GM23338 (cell line): Measurements from ENCODE around the gene CHCHD6. TPM values are rescaled to one million over a fixed set of nuclear protein-coding genes. Genes with fewer than 3 reads are reported as not detected.

Experiments used
- ATAC-seq: fragments of 200-7000 bp; cut with Tn5 transposase; 3 replicates; pipeline ENCODE4 v1.9.1; 2020
- DNase-seq: peaks from one replicate; pipeline ENCODE4 v3.0.0-alpha.2; 2015; ENCODE audit warnings: low spot score
- H2AFZ ChIP-seq: fragments of 200-600 bp; sonication (generic); 2 replicates; pipeline ENCODE4 v1.8.0; 2016; ENCODE audit warnings: antibody characterized with exemption, mild to moderate bottlenecking, moderate library complexity
- H3F3A ChIP-seq: fragments of 200-600 bp; sonication (generic); replicated peaks from 2 replicates; pipeline ENCODE4 v1.8.0; 2017; ENCODE audit warnings: antibody characterized with exemption, mixed run types, low read depth
- H3K27ac ChIP-seq: fragments of 200-600 bp; sonication (generic); 2 replicates; pipeline ENCODE4 v1.6.1; 2016; ENCODE audit warnings: low read depth
- H3K27me3 ChIP-seq: fragments of 200-600 bp; sonication (generic); 2 replicates; pipeline ENCODE4 v1.8.0; 2016; ENCODE audit warnings: mild to moderate bottlenecking, mixed run types, moderate library complexity; ENCODE audit not compliant: insufficient read depth
- H3K36me3 ChIP-seq: fragments of 200-600 bp; sonication (generic); 2 replicates; pipeline ENCODE4 v1.8.0; 2016; ENCODE audit warnings: mild to moderate bottlenecking; ENCODE audit not compliant: insufficient read depth
- H3K4me1 ChIP-seq: fragments of 200-600 bp; sonication (generic); 2 replicates; pipeline ENCODE4 v1.8.0; 2016; ENCODE audit warnings: mild to moderate bottlenecking, moderate library complexity; ENCODE audit not compliant: insufficient read depth
- H3K4me2 ChIP-seq: fragments of 200-600 bp; sonication (generic); 2 replicates; pipeline ENCODE4 v1.7.1; 2017; ENCODE audit warnings: mixed run types
- H3K4me3 ChIP-seq: fragments of 200-600 bp; sonication (generic); 2 replicates; pipeline ENCODE4 v1.6.1; 2016; ENCODE audit warnings: mixed run types
- H3K79me2 ChIP-seq: fragments of 200-600 bp; sonication (generic); replicated peaks from 2 replicates; pipeline ENCODE4 v1.8.0; 2017; ENCODE audit warnings: mild to moderate bottlenecking; ENCODE audit not compliant: insufficient read depth
- H3K9me2 ChIP-seq: fragments of 200-600 bp; sonication (generic); 2 replicates; pipeline ENCODE4 v1.8.0; 2017; ENCODE audit not compliant: insufficient read depth
- H4K20me1 ChIP-seq: fragments of 200-600 bp; sonication (generic); replicated peaks from 2 replicates; pipeline ENCODE4 v1.8.0; 2017; ENCODE audit warnings: mild to moderate bottlenecking; ENCODE audit not compliant: insufficient read depth
- H3K27ac Mint-ChIP-seq: 2 replicates; pipeline ENCODE4 v1.8.0; 2020; ENCODE audit warnings: inconsistent platforms, mild to moderate bottlenecking, moderate library complexity, mixed read lengths
- H3K27me3 Mint-ChIP-seq: 3 replicates; pipeline ENCODE4 v1.8.0; 2022; ENCODE audit warnings: low read depth, mild to moderate bottlenecking, moderate library complexity, mixed read lengths, inconsistent platforms; ENCODE audit not compliant: insufficient read depth, poor library complexity
- H3K36me3 Mint-ChIP-seq: 3 replicates; pipeline ENCODE4 v1.8.0; 2021; ENCODE audit warnings: low read depth, mild to moderate bottlenecking, inconsistent platforms, moderate library complexity, mixed read lengths
- H3K4me1 Mint-ChIP-seq: 3 replicates; pipeline ENCODE4 v1.8.0; 2020; ENCODE audit warnings: mild to moderate bottlenecking, inconsistent platforms, mixed read lengths
- H3K4me3 Mint-ChIP-seq: 3 replicates; pipeline ENCODE4 v1.8.0; 2021; ENCODE audit warnings: moderate library complexity, mild to moderate bottlenecking, inconsistent platforms, mixed read lengths
- H3K9me3 Mint-ChIP-seq: 3 replicates; pipeline ENCODE4 v1.8.0; 2020; ENCODE audit warnings: moderate library complexity, mild to moderate bottlenecking, inconsistent platforms, mixed read lengths
- CREB1 ChIP-seq: fragments of 250-450 bp; sonication (Bioruptor Pico); IDR thresholded peaks from 2 replicates; pipeline ENCODE4 v1.5.0; 2020; ENCODE audit warnings: low read depth, mild to moderate bottlenecking, moderate library complexity
- CTCF ChIP-seq, 2 experiments: fragments of 200-600 bp in 1 of 2; sonication (generic) in 1 of 2; conservative IDR thresholded peaks; 2 replicates each; pipeline versions ENCODE4 v1.5.1 to v1.6.1; 2016 to 2017; ENCODE audit warnings: antibody characterized with exemption in 2 of 2, low read depth in 2 of 2, mild to moderate bottlenecking in 2 of 2, moderate library complexity in 1 of 2
- ETS1 ChIP-seq: IDR thresholded peaks from 2 replicates; pipeline ENCODE4 v1.6.1; 2016; ENCODE audit warnings: antibody characterized with exemption
- EZH2 ChIP-seq: fragments of 200-600 bp; sonication (generic); IDR thresholded peaks from one replicate; pipeline ENCODE4 v1.8.0; 2017; ENCODE audit warnings: antibody characterized with exemption, mild to moderate bottlenecking, low read depth; ENCODE audit not compliant: unreplicated experiment
- EZH2phosphoT487 ChIP-seq: fragments of 200-600 bp; sonication (generic); IDR thresholded peaks from one replicate; pipeline ENCODE4 v1.8.1; 2018; ENCODE audit warnings: antibody characterized with exemption; ENCODE audit not compliant: unreplicated experiment
- JUNB ChIP-seq: IDR thresholded peaks from one replicate; pipeline ENCODE4 v1.6.1; 2016; ENCODE audit warnings: antibody characterized with exemption; ENCODE audit not compliant: unreplicated experiment
- NANOG ChIP-seq: IDR thresholded peaks from 2 replicates; pipeline ENCODE4 v1.6.1; 2016; ENCODE audit warnings: antibody characterized with exemption, borderline replicate concordance
- POLR2AphosphoS5 ChIP-seq: IDR thresholded peaks from 2 replicates; pipeline ENCODE4 v1.6.1; 2016; ENCODE audit warnings: antibody characterized with exemption, low read depth
- REST ChIP-seq: IDR thresholded peaks from one replicate; pipeline ENCODE4 v1.6.1; 2018; ENCODE audit warnings: antibody characterized with exemption; ENCODE audit not compliant: unreplicated experiment
- STAT1 ChIP-seq: IDR thresholded peaks from one replicate; pipeline ENCODE4 v1.6.1; 2016; ENCODE audit warnings: antibody characterized with exemption; ENCODE audit not compliant: unreplicated experiment
- ZNF114 ChIP-seq: fragments of 250-450 bp; sonication (Bioruptor Pico); IDR thresholded peaks from 2 replicates; pipeline ENCODE4 v1.5.0; 2020; ENCODE audit warnings: mild to moderate bottlenecking, moderate library complexity
- ZNF331 ChIP-seq: fragments of 250-450 bp; sonication (Bioruptor Pico); IDR thresholded peaks from 2 replicates; pipeline ENCODE4 v1.5.0; 2020; ENCODE audit warnings: low read depth, mild to moderate bottlenecking, moderate library complexity
- ZNF462 ChIP-seq: fragments of 250-450 bp; sonication (Bioruptor Pico); IDR thresholded peaks from 2 replicates; pipeline ENCODE4 v1.5.0; 2020; ENCODE audit warnings: mild to moderate bottlenecking, moderate library complexity
- polyA plus RNA-seq: library from polyadenylated mRNA; unstranded; fragments of >200 nt; fragmentation: Nextera tagmentation; extraction: Ambion mirVana; gene quantifications from 2 replicates; pipeline ENCODE4 v1.2.1, GENCODE V29; 2016
- total RNA-seq: library from RNA; depleted of rRNA; stranded (reverse); fragments of >200 nt; shearing (Covaris generic); gene quantifications from 2 replicates; pipeline ENCODE4 v1.2.3, GENCODE V29; 2014

The CHCHD6 gene
- total and polyA plus RNA-seq, 2 experiments from 2014 or later: 28.8 to 43.0 TPM

- no peak for DNase-seq
Measured at GRCh38 chr3:126974756-126975155, 270.7 kb downstream of the CHCHD6 start.

More at GRCh38 chr3:126974756-126975155, 270.7 kb downstream of the CHCHD6 start:
- Histone ChIP-seq H2AFZ (no peak overlapping the region), H3K27me3 (no peaks in the 10 kb centered on the region), H3K4me1 (no peaks in the 10 kb centered on the region), H3K36me3 (no peaks in the 10 kb centered on the region), H4K20me1 (no peaks in the 10 kb centered on the region), H3F3A (no peaks in the 10 kb centered on the region), H3K4me3 (no peak overlapping the region), H3K9me2 (no peaks in the 10 kb centered on the region), H3K79me2 (no peaks in the 10 kb centered on the region), H3K27ac (no peak overlapping the region), H3K4me2 (no peak overlapping the region)
- ATAC-seq: no peak
- TF ChIP-seq CREB1: no peak
- TF ChIP-seq POLR2AphosphoS5: no peak
- no peak for TF ChIP-seq REST
- no peak for TF ChIP-seq ZNF331 (CRISPR knock-in tag)
- no peak for TF ChIP-seq STAT1
- no peak for TF ChIP-seq EZH2phosphoT487
- TF ChIP-seq JUNB: no peak
- no peak for TF ChIP-seq ETS1
- TF ChIP-seq CTCF (conservative IDR thresholded peaks at IDR 0.05; ENCODE audit: low read depth in 2 of 2): no peak
- TF ChIP-seq ZNF114: no peak
- TF ChIP-seq ZNF462 (CRISPR knock-in tag): no peak
- no peak for TF ChIP-seq EZH2
- no peak for TF ChIP-seq NANOG
- Mint-ChIP-seq H3K9me3 (peaks cover 12% of the 10 kb centered on the region), H3K27ac (no peak overlapping the region), H3K4me3 (no peak overlapping the region), H3K27me3 (peaks cover 3% of the 10 kb centered on the region), H3K4me1 (peaks cover 9% of the 10 kb centered on the region; the same call in 2 of the 3 replicates), H3K36me3 (peaks cover 5% of the 10 kb centered on the region; the same call in 1 of the 3 replicates)
